HFF-Myc (cell line): ENCODE data around the gene AARS2.

Source experiments
- DNase-seq: peaks from one replicate; pipeline ENCODE4 v3.0.0-alpha.2; 2011; ENCODE audit warnings: low read depth; ENCODE audit errors: extremely low read depth
- H3K4me3 ChIP-seq: replicated peaks from 2 replicates; pipeline ENCODE4 v1.5.1; 2011; ENCODE audit warnings: low read depth, mild to moderate bottlenecking, control low read depth, low read length
- CTCF ChIP-seq: IDR thresholded peaks from 2 replicates; pipeline ENCODE4 v1.5.1; 2012; ENCODE audit warnings: mild to moderate bottlenecking, low read depth, low read length, control low read depth; ENCODE audit errors: missing control alignments

Gene AARS2

DNA sequence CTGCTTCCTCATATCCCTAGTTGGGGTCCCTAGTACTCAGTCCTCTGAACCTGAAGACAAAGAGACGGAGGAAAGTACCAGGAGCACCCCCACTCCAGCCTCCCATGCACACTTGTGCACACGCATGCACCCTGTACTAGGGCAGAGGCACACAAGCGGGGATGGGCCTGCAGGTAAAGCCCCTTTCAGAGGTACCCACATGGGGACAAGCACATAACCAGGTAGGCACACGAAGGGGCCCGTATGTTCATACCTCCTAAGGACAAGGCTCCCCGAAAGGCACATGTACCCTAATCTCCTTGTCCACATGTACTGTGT, 41.8 kb downstream of the AARS2 start:
- H3K4me3 ChIP-seq = no peak overlapping the region
- no peak for TF ChIP-seq CTCF

GRCh38 chr6:44270526-44271405, 42.4 kb downstream of the AARS2 start:
- no peak for TF ChIP-seq CTCF
- no peak overlapping the region for H3K4me3 ChIP-seq
- DNase-seq = no peak

More for the DNA sequence above, 41.8 kb downstream of the AARS2 start:
- no peak for DNase-seq

GRCh38 chr6:44269921-44270525, 43.1 kb downstream of the AARS2 start, which contains the start of gene TMEM151B:
Gene TMEM151B, plus strand, starts transcription at chr6:44270450. Its CDS starts 293 bp downstream, at chr6:44270743.
- TF ChIP-seq CTCF = no peak
- no peak for DNase-seq
- H3K4me3 ChIP-seq = no peak within 1 kb of the TSS

- DNase-seq = no peak
- no peak overlapping the region for H3K4me3 ChIP-seq
- TF ChIP-seq CTCF = no peak
Measured at GRCh38 chr6:44269178-44269920, 43.8 kb downstream of the AARS2 start.

GRCh38 chr6:44268095-44268628, 45.0 kb downstream of the AARS2 start:
- peak; percentile 97 for TF ChIP-seq CTCF
- H3K4me3 ChIP-seq = no peak overlapping the region
- DNase-seq = no peak

- no peak for TF ChIP-seq CTCF
- no peak for DNase-seq
- no peak overlapping the region for H3K4me3 ChIP-seq
Measured at GRCh38 chr6:44267252-44267651, 45.9 kb downstream of the AARS2 start.
